Activated naive CD4-positive, alpha-beta T cell treated with anti-CD3 and anti-CD28 coated beads, Interleukin-2, amount 10 ng/mL, durations not matched to agents 7 days and 5 days (primary cell): ENCODE measurements around the gene TEKT3.

ENCODE experiments used
- CTCF ChIA-PET: fragments of 350-600 bp; sonication (Branson Sonifier 250); formaldehyde crosslinking; loops from one replicate; lab custom pipeline; 2021; ENCODE audit warnings: antibody characterized with exemption; lab: Charles Lee
- DNase-seq: peaks from one replicate; pipeline ENCODE4 v3.0.0-alpha.2; 2020
- H3K27ac Mint-ChIP-seq: one replicate; pipeline ENCODE4 v1.8.0; 2021; ENCODE audit warnings: mild to moderate bottlenecking, moderate library complexity, mixed read lengths
- H3K27me3 Mint-ChIP-seq: one replicate; pipeline ENCODE4 v1.8.0; 2021; ENCODE audit warnings: mild to moderate bottlenecking, mixed read lengths
- H3K36me3 Mint-ChIP-seq: one replicate; pipeline ENCODE4 v1.8.0; 2021; ENCODE audit warnings: mixed read lengths
- H3K4me1 Mint-ChIP-seq: one replicate; pipeline ENCODE4 v1.8.0; 2021; ENCODE audit warnings: mixed read lengths
- H3K4me3 Mint-ChIP-seq: one replicate; pipeline ENCODE4 v1.8.0; 2021; ENCODE audit warnings: mild to moderate bottlenecking, moderate library complexity, mixed read lengths
- H3K9me3 Mint-ChIP-seq: one replicate; pipeline ENCODE4 v1.8.0; 2021; ENCODE audit warnings: mixed read lengths

Gene TEKT3

DNA sequence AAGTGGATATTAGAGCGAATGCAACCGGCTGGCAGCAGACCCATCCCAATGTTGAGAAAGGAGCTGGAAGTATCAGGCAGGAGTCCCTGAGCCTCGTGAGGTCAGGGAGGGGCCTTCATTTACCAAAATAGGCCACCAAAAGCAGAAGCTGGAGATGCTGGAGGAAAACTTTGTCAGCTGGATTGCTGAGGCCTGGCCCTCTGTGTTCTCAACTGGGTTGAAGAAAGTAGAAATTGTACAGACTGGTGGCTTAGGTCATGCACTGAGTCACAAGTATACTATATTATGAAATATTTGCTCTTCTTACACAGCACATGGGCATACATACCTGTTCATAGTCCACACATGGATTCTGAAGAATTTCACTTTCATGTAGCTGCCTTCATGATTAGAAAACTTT, 23.2 kb upstream of the TEKT3 start:
- CTCF ChIA-PET = no interaction called here
- DNase-seq = no peak
- H3K36me3 Mint-ChIP-seq = no peaks in the 10 kb centered on the region
- no peak overlapping the region for H3K4me3 Mint-ChIP-seq
- no peaks in the 10 kb centered on the region for H3K9me3 Mint-ChIP-seq
- H3K4me1 Mint-ChIP-seq = no peaks in the 10 kb centered on the region
- H3K27ac Mint-ChIP-seq = no peak overlapping the region
- no peaks in the 10 kb centered on the region for H3K27me3 Mint-ChIP-seq

DNA sequence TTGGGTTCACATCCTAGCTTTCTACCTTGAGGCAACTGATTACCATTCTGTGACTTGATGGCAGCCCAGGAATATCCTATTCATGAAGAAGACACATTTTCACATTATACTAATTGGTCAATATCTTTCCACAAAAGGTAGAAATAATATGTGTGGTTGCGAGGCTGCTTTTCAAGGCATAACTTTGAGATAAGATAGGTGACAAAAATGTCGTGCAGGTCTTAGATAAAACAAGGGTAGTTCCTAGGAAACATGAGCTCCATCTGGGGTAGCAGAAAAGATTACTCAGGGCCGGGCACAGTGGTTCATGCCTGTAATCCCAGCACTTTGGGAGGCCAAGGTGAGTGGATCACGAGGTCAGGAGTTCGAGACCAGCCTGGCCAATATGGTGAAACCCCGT, 22.3 kb upstream of the TEKT3 start:
- DNase-seq = no peak
- Mint-ChIP-seq H3K27me3 (no peaks in the 10 kb centered on the region), H3K9me3 (no peaks in the 10 kb centered on the region), H3K4me3 (no peak overlapping the region), H3K4me1 (no peaks in the 10 kb centered on the region), H3K36me3 (no peaks in the 10 kb centered on the region), H3K27ac (no peak overlapping the region)
- CTCF ChIA-PET = no interaction called here

DNA sequence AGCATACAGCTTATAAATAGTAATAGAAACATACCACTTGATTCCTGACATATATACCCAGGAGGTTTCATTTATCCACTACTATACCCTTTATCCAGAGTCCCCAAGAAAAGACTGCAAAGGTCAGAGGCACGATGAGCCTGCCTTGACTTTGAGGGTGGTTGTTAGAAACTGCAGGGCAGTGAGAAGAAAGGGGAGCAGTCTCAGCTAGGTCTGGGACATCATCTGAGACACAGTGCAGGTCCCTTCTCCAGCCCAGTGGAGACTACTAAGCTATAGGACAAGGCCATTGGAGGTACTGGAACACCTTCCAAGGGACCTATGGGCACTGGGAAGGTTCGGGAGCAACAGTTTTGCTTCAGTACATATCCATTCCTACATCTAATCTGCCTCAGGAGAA, 20.2 kb upstream of the TEKT3 start:
- Mint-ChIP-seq H3K36me3 (no peaks in the 10 kb centered on the region), H3K27ac (no peak overlapping the region), H3K27me3 (no peaks in the 10 kb centered on the region), H3K9me3 (no peaks in the 10 kb centered on the region), H3K4me3 (no peak overlapping the region), H3K4me1 (no peaks in the 10 kb centered on the region)
- no peak for DNase-seq
- CTCF ChIA-PET = no interaction called here

DNA sequence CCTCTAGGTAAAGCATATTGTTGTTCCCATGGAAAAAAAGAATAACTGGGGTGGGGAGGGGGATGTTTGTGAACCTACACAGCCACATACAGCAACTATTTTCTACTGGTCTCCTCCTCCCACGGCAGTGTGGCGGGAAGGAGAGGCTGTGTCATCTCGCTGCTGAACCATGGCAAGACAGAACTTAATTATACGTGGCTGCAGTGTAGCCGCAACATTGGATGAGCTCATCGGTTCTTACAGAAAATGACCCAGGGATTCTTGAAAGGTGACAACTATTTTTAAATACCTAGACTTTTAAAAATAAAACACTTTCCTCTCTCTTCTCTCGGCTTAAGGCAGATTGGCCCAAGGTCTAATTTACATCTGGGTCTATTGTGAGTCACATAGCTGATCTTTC, 19.8 kb upstream of the TEKT3 start:
- Mint-ChIP-seq H3K27ac (no peak overlapping the region), H3K4me3 (no peak overlapping the region), H3K9me3 (no peaks in the 10 kb centered on the region), H3K4me1 (no peaks in the 10 kb centered on the region), H3K27me3 (no peaks in the 10 kb centered on the region), H3K36me3 (no peaks in the 10 kb centered on the region)
- no peak for DNase-seq
- CTCF ChIA-PET = no interaction called here

DNA sequence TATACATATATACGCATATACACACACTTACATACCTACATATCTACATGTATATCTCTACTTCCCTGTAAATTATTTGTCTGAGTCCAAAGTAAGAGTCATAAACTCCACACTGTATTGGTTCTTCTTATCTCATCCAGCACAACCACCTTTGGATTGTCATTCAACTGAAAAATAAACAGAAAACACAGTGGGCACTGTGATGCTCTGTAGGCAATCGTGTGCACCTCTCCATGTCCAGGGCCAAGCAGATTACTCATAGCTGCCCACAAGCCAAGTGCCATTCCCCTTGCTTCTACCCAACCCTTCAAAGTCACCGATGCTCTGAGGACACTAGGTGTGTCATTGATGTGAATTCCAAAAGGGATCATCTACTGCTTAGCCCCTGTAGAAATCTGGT, 12.9 kb upstream of the TEKT3 start:
- Mint-ChIP-seq H3K4me3 (no peak overlapping the region), H3K9me3 (no peaks in the 10 kb centered on the region), H3K36me3 (no peaks in the 10 kb centered on the region), H3K27me3 (no peaks in the 10 kb centered on the region), H3K4me1 (no peaks in the 10 kb centered on the region), H3K27ac (no peak overlapping the region)
- no peak for DNase-seq
- CTCF ChIA-PET = no interaction called here

DNA sequence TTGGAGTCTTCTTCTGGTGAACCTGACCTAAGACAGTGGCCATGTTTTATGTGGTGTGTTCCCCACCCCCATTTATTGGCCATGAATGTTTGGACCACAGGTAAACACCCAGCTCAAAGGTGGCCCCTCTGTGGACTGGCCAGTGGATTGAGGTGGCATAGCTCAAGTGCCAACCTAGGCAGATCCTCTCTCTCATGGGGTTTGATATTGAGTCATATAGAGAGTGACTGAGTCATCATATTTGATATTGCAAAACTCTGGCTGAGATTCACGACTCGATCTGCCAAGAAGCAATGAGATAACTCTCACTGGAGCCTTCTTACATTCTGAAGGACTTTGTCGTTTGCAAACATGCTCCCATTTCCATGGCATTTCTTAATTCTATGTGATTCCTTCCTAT, 10.5 kb upstream of the TEKT3 start:
- no peaks in the 10 kb centered on the region for H3K36me3 Mint-ChIP-seq
- H3K27me3 Mint-ChIP-seq = no peaks in the 10 kb centered on the region
- CTCF ChIA-PET = no interaction called here
- no peaks in the 10 kb centered on the region for H3K4me1 Mint-ChIP-seq
- no peaks in the 10 kb centered on the region for H3K9me3 Mint-ChIP-seq
- no peak overlapping the region for H3K4me3 Mint-ChIP-seq
- no peak for DNase-seq
- no peak overlapping the region for H3K27ac Mint-ChIP-seq

DNA sequence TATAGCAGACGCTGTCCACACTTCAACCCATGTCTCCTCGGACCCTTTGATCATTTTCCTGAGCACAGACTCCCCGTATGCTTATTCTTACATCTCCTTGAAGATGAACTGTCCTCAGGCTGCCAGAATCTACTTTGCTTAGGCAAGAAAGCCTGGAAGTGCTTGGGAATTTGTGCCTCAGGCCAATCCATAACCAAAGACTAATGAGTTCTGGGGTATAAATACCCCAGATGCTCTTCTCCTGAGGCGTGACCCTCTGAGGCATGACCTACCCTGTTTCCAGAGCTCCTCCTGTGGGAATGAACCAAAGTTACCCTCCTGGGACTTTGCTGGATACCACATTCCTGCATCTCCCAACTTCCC, 10.1 kb upstream of the TEKT3 start:
- Mint-ChIP-seq H3K4me1 (no peaks in the 10 kb centered on the region), H3K9me3 (no peaks in the 10 kb centered on the region), H3K36me3 (no peaks in the 10 kb centered on the region), H3K4me3 (no peak overlapping the region), H3K27me3 (no peaks in the 10 kb centered on the region), H3K27ac (no peak overlapping the region)
- DNase-seq = no peak
- CTCF ChIA-PET = no interaction called here

DNA sequence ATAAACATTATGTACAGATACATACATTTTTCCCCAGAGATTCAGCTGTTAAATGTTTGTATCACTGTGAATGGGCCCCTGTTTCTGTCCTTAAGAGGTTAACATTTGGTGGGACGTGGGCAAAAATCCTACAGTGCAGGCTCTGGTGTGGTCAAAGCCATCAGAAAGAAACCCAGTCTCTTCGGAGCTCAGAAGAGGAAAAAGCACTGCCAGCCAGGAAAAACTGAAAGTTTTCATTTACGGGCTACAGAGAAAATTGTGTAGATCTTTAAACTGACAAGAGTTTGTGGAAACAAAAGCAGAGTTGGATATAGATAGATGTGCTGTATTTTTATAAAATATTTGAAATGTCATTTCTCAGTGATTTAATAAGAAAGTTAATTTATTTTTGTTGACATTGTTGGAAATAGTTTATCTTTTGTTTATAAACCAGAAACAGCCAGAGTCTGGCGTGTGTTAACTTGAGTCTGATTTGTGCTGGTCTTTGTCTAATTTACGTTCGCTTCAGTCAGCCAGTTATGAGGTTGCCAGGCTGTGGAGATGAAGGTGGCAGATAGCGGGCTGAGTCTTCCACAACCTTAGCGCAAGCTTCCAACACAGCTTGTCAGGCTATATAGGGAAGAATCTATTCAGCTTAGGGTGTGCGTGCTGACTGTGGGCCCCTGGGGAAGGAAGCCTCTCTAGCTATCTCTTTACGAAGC, 9.5 kb upstream of the TEKT3 start:
- Mint-ChIP-seq H3K9me3 (no peaks in the 10 kb centered on the region), H3K4me1 (no peaks in the 10 kb centered on the region), H3K4me3 (no peak overlapping the region), H3K36me3 (no peaks in the 10 kb centered on the region), H3K27ac (no peak overlapping the region), H3K27me3 (no peaks in the 10 kb centered on the region)
- CTCF ChIA-PET = no interaction called here
- DNase-seq = no peak

DNA sequence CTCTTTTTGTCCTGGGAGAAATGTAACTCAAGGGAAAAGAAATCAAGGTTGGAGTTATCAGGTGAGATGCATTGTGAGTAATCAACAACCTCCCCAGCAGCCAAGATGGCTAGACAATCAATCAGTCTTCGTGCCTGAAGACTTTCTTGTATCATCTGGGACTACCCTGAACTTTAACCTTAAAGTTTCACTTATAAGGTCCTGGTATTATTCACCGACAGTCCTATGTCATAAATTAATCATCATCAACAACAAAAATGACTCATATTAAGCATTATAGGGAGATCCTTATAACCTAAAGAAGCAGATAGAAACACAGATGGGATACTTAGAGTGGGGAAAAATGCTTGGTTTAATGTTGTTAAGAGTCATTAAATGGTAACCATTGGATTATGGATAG, 7.7 kb upstream of the TEKT3 start:
- Mint-ChIP-seq H3K4me1 (no peaks in the 10 kb centered on the region), H3K36me3 (no peaks in the 10 kb centered on the region), H3K27me3 (peaks cover 14% of the 10 kb centered on the region), H3K27ac (no peak overlapping the region), H3K9me3 (no peaks in the 10 kb centered on the region), H3K4me3 (no peak overlapping the region)
- CTCF ChIA-PET = no interaction called here
- no peak for DNase-seq

DNA sequence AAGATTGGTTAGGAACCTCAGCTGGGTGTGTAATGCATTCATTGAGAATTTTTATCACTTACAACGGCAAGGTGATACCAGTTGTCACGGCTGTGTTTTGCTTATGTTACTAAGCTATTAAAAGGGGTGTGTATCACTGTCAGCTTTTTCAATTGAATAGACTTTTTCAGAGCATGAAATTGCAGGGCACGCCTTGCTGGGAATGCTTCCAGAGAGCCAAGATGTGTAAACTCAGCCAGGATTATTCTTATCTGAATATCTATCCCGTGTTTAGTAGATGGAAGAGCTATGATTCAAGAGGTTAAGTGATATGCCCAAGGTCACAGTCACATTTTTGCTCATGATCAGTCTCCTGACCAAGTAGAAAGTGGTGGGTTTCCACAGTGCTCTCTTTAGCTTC, 6.6 kb upstream of the TEKT3 start:
- Mint-ChIP-seq H3K4me3 (no peak overlapping the region), H3K4me1 (no peaks in the 10 kb centered on the region), H3K9me3 (no peaks in the 10 kb centered on the region), H3K27me3 (peaks cover 24% of the 10 kb centered on the region), H3K36me3 (no peaks in the 10 kb centered on the region), H3K27ac (no peak overlapping the region)
- DNase-seq = no peak
- CTCF ChIA-PET = no interaction called here

DNA sequence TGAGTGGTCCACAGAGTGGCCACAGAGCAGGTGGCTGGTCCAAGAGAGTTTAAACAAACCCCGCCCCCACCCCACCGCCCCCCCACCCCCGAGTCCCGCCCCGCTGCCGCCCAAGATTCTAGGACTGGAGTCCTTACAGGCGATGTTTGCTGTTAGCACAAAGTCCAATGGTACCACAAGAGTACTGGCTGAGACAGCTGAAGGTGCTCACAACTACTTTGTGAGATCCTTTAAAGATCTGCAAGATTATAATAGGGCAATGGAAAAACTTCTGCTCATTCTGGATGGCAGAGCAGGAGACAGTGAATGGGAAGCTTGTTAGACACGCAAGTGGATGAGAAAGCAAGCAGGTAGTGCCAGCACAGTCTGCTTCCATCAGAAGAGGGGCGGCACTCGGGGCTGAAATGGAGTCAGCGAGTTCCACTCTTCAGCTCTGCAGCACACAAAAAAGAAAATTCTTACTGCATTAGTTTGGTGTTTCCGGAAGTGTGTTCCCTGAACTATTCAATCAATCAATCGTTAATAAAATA, 4.7 kb upstream of the TEKT3 start:
- H3K9me3 Mint-ChIP-seq = no peaks in the 10 kb centered on the region
- H3K36me3 Mint-ChIP-seq = no peaks in the 10 kb centered on the region
- peaks cover 2% of the 10 kb centered on the region for H3K4me1 Mint-ChIP-seq
- H3K4me3 Mint-ChIP-seq = no peak overlapping the region
- no peak overlapping the region for H3K27ac Mint-ChIP-seq
- no peak for DNase-seq
- H3K27me3 Mint-ChIP-seq = peaks cover 42% of the 10 kb centered on the region
- CTCF ChIA-PET = no interaction called here

DNA sequence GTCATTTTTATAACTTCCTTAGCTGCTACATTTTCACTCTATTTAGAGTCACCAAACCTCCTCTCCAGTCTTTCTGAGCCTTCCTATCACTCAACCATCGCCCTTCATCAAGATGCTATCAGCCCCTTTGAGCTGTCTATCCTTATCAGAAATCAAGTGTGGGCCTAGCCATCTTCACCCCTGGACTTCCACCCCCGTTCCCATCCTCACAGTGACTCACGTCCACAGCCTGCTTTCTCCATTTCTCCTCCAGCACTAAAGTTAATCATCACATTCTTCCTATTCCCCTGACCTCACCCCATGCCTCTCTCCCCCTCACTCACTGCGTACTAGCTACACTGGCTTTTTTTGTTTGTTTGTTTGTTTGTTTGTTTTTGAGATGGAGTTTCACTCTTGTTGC, 2.4 kb upstream of the TEKT3 start:
- no peaks in the 10 kb centered on the region for H3K9me3 Mint-ChIP-seq
- no peaks in the 10 kb centered on the region for H3K36me3 Mint-ChIP-seq
- peaks cover 54% of the 10 kb centered on the region for H3K27me3 Mint-ChIP-seq
- CTCF ChIA-PET = no interaction called here
- peaks cover 4% of the 10 kb centered on the region for H3K4me1 Mint-ChIP-seq
- H3K4me3 Mint-ChIP-seq = no peak overlapping the region
- no peak overlapping the region for H3K27ac Mint-ChIP-seq
- no peak for DNase-seq

DNA sequence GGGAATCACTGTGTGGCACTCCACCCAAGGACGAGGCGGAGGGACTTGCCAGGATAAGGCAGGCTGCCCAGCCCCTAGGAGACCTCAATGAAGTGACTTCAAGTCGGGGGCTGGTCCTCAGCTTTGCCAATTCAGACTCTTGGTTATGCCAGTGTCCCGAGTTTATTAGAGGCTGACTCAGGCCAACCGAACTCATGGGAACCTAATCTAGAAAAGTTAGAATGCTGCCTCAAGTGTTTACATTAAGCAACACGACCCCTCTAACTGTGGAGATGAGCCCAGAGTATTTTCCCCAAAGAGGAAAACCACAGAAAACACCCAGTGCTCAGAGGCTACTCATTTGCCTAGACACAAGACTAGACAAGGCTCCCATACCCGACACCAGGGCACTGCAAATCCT, 1.1 kb upstream of the TEKT3 start:
- no peak for DNase-seq
- no peak overlapping the region for H3K27ac Mint-ChIP-seq
- H3K4me3 Mint-ChIP-seq = no peak overlapping the region
- H3K4me1 Mint-ChIP-seq = peaks cover 4% of the 10 kb centered on the region
- no peaks in the 10 kb centered on the region for H3K9me3 Mint-ChIP-seq
- H3K36me3 Mint-ChIP-seq = no peaks in the 10 kb centered on the region
- H3K27me3 Mint-ChIP-seq = peaks cover 54% of the 10 kb centered on the region
- CTCF ChIA-PET = no interaction called here

DNA sequence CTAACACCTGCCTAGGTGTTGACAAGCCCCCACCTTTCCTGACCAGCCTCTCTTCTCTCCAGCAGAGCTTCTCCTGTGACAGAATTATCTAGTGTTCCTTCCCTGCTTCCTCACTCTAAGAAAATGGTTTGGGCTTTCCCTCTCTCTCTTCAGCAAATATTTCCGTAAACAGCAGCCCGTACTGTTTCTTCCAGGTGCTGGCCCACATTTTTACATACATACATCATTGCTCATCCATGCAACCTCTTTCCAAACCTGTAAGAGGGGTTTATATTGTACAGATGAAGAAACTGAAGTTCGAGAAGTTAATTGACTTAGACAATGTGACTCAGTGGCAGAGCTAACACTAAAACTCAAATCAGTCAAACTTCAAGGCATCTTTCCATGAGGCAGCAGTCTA, 569 bp upstream of the TEKT3 start:
- peaks cover 4% of the 10 kb centered on the region for H3K4me1 Mint-ChIP-seq
- H3K27ac Mint-ChIP-seq = no peak overlapping the region
- no peaks in the 10 kb centered on the region for H3K9me3 Mint-ChIP-seq
- CTCF ChIA-PET = no interaction called here
- no peak overlapping the region for H3K4me3 Mint-ChIP-seq
- DNase-seq = no peak
- no peaks in the 10 kb centered on the region for H3K36me3 Mint-ChIP-seq
- peaks cover 54% of the 10 kb centered on the region for H3K27me3 Mint-ChIP-seq

DNA sequence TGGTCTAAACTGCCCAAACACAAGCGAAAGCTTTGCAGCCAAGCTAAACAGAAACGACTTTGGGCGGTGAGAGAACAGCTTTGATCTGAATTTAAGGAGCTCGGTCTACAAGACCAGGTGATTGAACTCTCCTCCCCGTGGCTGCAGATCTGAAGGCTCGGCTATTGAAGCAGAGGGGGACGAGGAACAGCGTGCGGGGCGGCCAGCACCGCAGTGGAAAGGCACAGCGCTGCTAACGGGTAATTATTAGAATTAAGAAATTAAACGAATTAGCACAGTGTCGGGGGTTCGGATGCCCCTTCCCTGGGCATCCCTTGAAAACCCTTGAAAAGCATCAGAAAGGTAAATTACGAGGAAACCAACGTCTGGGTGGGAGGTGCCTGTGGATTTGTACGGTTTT, 431 bp downstream of the TEKT3 start:
- DNase-seq = no peak
- Mint-ChIP-seq H3K4me3 (no peak overlapping the region), H3K4me1 (peaks cover 4% of the 10 kb centered on the region), H3K27ac (no peak overlapping the region), H3K9me3 (no peaks in the 10 kb centered on the region), H3K27me3 (peaks cover 54% of the 10 kb centered on the region), H3K36me3 (no peaks in the 10 kb centered on the region)
- CTCF ChIA-PET = no interaction called here

DNA sequence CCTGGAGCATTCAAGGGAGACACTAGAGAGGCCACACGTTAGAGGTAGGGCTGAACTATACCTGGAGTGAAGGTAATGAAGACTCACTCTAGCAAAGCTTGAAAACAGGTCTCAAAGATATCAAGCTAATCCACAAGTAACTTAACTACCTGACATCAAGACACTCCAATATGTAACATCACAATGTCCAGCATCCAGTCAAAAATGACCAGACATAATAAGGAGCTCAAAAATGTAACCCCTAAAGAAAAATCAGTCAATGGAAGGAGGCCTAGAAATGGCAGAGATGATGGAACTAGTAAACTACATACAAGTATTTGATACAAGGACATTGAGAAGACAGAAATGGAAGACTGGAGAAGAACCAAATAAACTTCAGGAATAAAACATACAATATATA, 6.0 kb downstream of the TEKT3 start:
- peaks cover 8% of the 10 kb centered on the region for H3K27me3 Mint-ChIP-seq

More for the DNA sequence above, 6.0 kb downstream of the TEKT3 start:
- no peaks in the 10 kb centered on the region for H3K4me1 Mint-ChIP-seq
- H3K9me3 Mint-ChIP-seq = no peaks in the 10 kb centered on the region
- H3K4me3 Mint-ChIP-seq = no peak overlapping the region
- H3K27ac Mint-ChIP-seq = no peak overlapping the region
- no peak for DNase-seq
- CTCF ChIA-PET = no interaction called here
- no peaks in the 10 kb centered on the region for H3K36me3 Mint-ChIP-seq
